Bronchial epithelial cell (primary cell): ENCODE measurements around the gene HADH. TPM values are rescaled to one million over a fixed set of nuclear protein-coding genes. Genes with fewer than 3 reads are reported as not detected.

Experiments used
- DNase-seq: peaks from one replicate; pipeline ENCODE4 v3.0.0-alpha.2; 2010; ENCODE audit warnings: low read depth
- FAIRE-seq: peaks from 2 replicates; lab custom pipeline; 2011; peaks lifted over from hg19 to GRCh38; lab: Jason Lieb, UNC
- H3K27me3 ChIP-seq: 2 replicates; pipeline ENCODE4 v1.5.1; 2011; ENCODE audit warnings: low read length; ENCODE audit not compliant: control insufficient read depth, insufficient read depth
- H3K36me3 ChIP-seq: 2 replicates; pipeline ENCODE4 v1.5.1; 2011; ENCODE audit warnings: low read length; ENCODE audit not compliant: control insufficient read depth, insufficient read depth
- H3K4me3 ChIP-seq: 2 replicates; pipeline ENCODE4 v1.5.1; 2011; ENCODE audit warnings: mild to moderate bottlenecking, low read depth, low read length, control low read depth
- CTCF ChIP-seq: IDR thresholded peaks from 2 replicates; pipeline ENCODE4 v1.5.1; 2011; ENCODE audit warnings: mild to moderate bottlenecking, moderate library complexity, low read length, control low read depth, inconsistent platforms; ENCODE audit not compliant: insufficient read depth, severe bottlenecking
- total RNA-seq: library from RNA; depleted of rRNA; stranded (reverse); fragments of >200 nt; gene quantifications from 2 replicates; pipeline ENCODE4 v1.2.1, GENCODE V29; 2014

Gene HADH
- total RNA-seq, 1 donor from 2014 or later: 7.1 TPM

- H3K4me3 ChIP-seq: no peak overlapping the region
- no peak for DNase-seq
- H3K27me3 ChIP-seq: no peaks in the 10 kb centered on the region
- H3K36me3 ChIP-seq: no peaks in the 10 kb centered on the region
- FAIRE-seq: peak; percentile 85
- no peak for TF ChIP-seq CTCF
Observed at GRCh38 chr4:108056418-108056817, 66.7 kb downstream of the HADH start.

GRCh38 chr4:108058685-108059440 is 69.2 kb downstream of the HADH start:
- DNase-seq: peak; percentile 74
- no peak for TF ChIP-seq CTCF
- no peak for FAIRE-seq
- no peak overlapping the region for H3K4me3 ChIP-seq
- no peaks in the 10 kb centered on the region for H3K27me3 ChIP-seq
- H3K36me3 ChIP-seq: no peaks in the 10 kb centered on the region

GRCh38 chr4:108060164-108060563 is 70.5 kb downstream of the HADH start:
- Histone ChIP-seq H3K36me3 (no peaks in the 10 kb centered on the region), H3K4me3 (no peak overlapping the region), H3K27me3 (no peaks in the 10 kb centered on the region)
- DNase-seq: peak; percentile 49
- FAIRE-seq: no peak
- peak; percentile 26 for TF ChIP-seq CTCF

- FAIRE-seq (no peak), DNase-seq (no peak)
- H3K4me3 ChIP-seq: no peak overlapping the region
- TF ChIP-seq CTCF: no peak
- H3K27me3 ChIP-seq: no peaks in the 10 kb centered on the region
- no peaks in the 10 kb centered on the region for H3K36me3 ChIP-seq
Observed at GRCh38 chr4:108060686-108061321, 71.1 kb downstream of the HADH start.

- peaks cover 3% of the 10 kb centered on the region for H3K27me3 ChIP-seq
- DNase-seq: no peak
- H3K4me3 ChIP-seq: no peak overlapping the region
- no peaks in the 10 kb centered on the region for H3K36me3 ChIP-seq
- no peak for FAIRE-seq
- TF ChIP-seq CTCF: no peak
Observed at GRCh38 chr4:108068442-108068841, 78.8 kb downstream of the HADH start.
